Tibial artery (tissue), 4 donors: ENCODE measurements around the gene ESYT2.

ENCODE experiments used
- DNase-seq, 2 donors: peaks; one replicate each; pipeline ENCODE4 v3.0.0-alpha.2; 2019
- H3K27ac ChIP-seq, 2 donors: fragments of 200-600 bp; sonication (generic) in 1 of 2; 1 replicate in 1 of 2; 2 replicates in 1 of 2; pipeline ENCODE4 v1.5.1; 2018 to 2019; ENCODE audit warnings: mild to moderate bottlenecking in 1 of 2
- H3K27me3 ChIP-seq, 2 donors: fragments of 200-600 bp; sonication (generic) in 1 of 2; one replicate each; pipeline versions ENCODE4 v1.5.1 to v1.6.0; 2016 to 2019
- H3K36me3 ChIP-seq, 3 donors: fragments of 200-600 bp; sonication (generic) in 2 of 3; one replicate each; pipeline ENCODE4 v1.5.1; 2016 to 2019; ENCODE audit warnings: mild to moderate bottlenecking in 2 of 3
- H3K4me1 ChIP-seq, 4 donors: fragments of 200-600 bp; sonication (generic) in 2 of 4; 1 replicate in 3 of 4; 2 replicates in 1 of 4; pipeline ENCODE4 v1.5.1; 2016 to 2019
- H3K4me3 ChIP-seq, 2 donors: fragments of 200-600 bp; sonication (generic) in 1 of 2; 1 replicate in 1 of 2; 2 replicates in 1 of 2; pipeline ENCODE4 v1.5.1; 2018 to 2019; ENCODE audit warnings: mild to moderate bottlenecking in 2 of 2
- H3K9me3 ChIP-seq, 3 donors: fragments of 200-600 bp; sonication (generic) in 1 of 3; one replicate each; pipeline ENCODE4 v1.5.1; 2016 to 2019
- intact Hi-C: fragments of 100-400 bp; cut with DNase I; formaldehyde crosslinking; loops from one replicate; pipeline ENCODE4 v1.15.0; 2023; ENCODE audit warnings: low total_unique reads
- TF ChIP-seq, protein P1 (sequence below), 2 experiments: fragments of 200-600 bp in 1 of 2; fragments of 450-650 bp in 1 of 2; IDR thresholded peaks; one replicate each; pipeline ENCODE4 v1.5.1; 2017 to 2019; ENCODE audit warnings: antibody characterized with exemption in 2 of 2, mild to moderate bottlenecking in 1 of 2, moderate library complexity in 1 of 2

Gene ESYT2

GRCh38 chr7:158729646-158730382 lies 99.5 kb downstream of the ESYT2 start:
- intact Hi-C loops = no loop called here
- H3K4me3 ChIP-seq = no peak overlapping the region
- peaks cover 30 to 50% (median 46%) of the 10 kb centered on the region in 3 donors for H3K36me3 ChIP-seq
- no peaks in the 10 kb centered on the region for H3K27me3 ChIP-seq
- no peak overlapping the region for H3K27ac ChIP-seq
- no peak for DNase-seq
- no peaks in the 10 kb centered on the region for H3K9me3 ChIP-seq
- no peaks in the 10 kb centered on the region for H3K4me1 ChIP-seq
- TF ChIP-seq, protein P1, sequence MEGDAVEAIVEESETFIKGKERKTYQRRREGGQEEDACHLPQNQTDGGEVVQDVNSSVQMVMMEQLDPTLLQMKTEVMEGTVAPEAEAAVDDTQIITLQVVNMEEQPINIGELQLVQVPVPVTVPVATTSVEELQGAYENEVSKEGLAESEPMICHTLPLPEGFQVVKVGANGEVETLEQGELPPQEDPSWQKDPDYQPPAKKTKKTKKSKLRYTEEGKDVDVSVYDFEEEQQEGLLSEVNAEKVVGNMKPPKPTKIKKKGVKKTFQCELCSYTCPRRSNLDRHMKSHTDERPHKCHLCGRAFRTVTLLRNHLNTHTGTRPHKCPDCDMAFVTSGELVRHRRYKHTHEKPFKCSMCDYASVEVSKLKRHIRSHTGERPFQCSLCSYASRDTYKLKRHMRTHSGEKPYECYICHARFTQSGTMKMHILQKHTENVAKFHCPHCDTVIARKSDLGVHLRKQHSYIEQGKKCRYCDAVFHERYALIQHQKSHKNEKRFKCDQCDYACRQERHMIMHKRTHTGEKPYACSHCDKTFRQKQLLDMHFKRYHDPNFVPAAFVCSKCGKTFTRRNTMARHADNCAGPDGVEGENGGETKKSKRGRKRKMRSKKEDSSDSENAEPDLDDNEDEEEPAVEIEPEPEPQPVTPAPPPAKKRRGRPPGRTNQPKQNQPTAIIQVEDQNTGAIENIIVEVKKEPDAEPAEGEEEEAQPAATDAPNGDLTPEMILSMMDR (IDR thresholded peaks at IDR 0.05) = no peak

DNA sequence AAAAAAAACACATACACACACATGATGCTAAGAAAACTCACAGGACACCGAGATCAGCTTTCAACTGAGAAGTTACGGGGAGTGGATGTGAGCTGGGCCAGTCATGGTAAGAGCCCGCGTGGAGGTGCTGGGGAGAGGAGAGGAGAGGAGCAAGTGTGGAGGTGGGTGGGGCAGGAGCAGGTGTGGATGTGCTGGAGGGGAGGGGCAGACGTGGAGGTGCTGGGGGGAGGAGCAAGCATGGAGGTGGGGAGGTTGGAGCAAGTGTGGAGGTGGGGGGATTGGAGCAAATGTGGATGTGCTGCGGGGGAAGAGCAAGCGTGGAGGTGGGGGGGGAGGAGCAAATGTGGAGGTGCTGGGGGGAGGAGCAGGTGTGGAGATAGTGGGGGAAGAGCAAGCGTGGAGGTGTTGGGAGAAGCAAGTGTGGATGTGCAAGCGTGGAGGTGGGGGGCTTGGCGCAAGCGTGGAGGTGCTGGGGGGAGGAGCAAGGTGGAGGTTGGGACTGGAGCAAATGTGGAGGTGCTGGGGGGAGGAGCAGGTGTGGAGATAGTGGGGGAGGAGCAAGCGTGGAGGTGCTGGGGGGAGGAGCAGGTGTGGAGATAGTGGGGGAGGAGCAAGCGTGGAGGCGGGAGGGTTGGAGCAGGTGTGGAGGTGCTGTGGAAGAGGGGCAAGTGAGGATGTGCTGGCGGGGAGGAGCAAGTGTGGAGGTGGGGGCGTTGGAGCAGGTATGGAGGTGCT lies 100.2 kb downstream of the ESYT2 start:
- intact Hi-C loops = no loop called here
- H3K36me3 ChIP-seq = peaks cover 23 to 43% (median 39%) of the 10 kb centered on the region in 3 donors
- no peak overlapping the region for H3K4me3 ChIP-seq
- H3K9me3 ChIP-seq = no peaks in the 10 kb centered on the region
- TF ChIP-seq, protein P1 (IDR thresholded peaks at IDR 0.05) = no peak
- no peak for DNase-seq
- H3K4me1 ChIP-seq = no peaks in the 10 kb centered on the region
- no peak overlapping the region for H3K27ac ChIP-seq
- H3K27me3 ChIP-seq = no peaks in the 10 kb centered on the region

DNA sequence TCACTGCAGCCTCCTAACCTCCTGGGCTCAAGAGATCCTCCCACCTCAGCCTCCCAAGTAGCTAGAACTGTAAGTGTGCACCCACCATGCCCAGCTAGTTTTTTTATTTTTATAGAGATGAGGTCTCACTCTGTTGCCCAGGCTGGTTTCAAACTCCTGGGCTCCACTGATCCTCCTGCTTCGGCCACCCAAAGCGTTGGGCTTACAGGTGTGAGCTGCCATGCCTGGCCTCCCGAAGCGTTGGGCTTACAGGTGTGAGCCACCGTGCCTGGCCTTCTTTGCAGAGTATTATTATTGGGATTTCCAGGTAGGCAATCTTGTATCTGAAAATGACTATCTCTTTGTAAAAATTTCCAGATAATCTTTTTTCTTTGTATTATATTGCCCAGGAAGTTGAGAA lies 101.6 kb downstream of the ESYT2 start:
- Histone ChIP-seq H3K36me3 (peaks cover 9 to 31% (median 25%) of the 10 kb centered on the region in 3 donors), H3K27ac (no peak overlapping the region), H3K4me1 (no peaks in the 10 kb centered on the region), H3K27me3 (no peaks in the 10 kb centered on the region), H3K4me3 (no peak overlapping the region), H3K9me3 (no peaks in the 10 kb centered on the region)
- no peak for DNase-seq
- intact Hi-C loops = no loop called here
- TF ChIP-seq, protein P1 (IDR thresholded peaks at IDR 0.05) = no peak

DNA sequence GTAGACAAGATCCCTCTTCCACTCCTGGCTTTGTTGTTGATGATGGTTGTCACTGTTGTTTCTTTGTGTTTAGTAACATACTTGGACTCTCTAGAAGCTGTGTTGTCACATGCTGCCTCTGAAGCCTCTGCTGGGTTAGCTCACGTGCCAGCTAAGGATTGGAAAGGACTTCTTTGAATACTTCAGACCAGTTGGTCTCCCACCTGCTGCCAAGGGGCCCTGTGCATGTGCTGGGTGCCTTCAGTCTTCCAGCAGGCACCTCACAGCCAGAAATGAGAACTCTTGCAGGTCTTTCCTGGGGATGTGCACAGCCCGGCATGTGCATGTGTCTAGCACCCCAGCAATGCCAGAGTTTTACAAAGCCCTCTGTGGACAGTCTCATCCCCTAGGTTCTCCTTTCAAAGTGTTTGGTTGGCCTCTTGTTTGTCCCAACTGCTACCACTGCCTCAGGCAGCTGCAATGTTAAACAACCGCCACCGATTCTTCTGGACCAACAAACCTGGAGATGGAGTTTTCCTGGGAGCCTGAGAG lies 103.0 kb downstream of the ESYT2 start:
- Histone ChIP-seq H3K27me3 (no peaks in the 10 kb centered on the region), H3K36me3 (peaks cover 6 to 19% (median 14%) of the 10 kb centered on the region in 3 donors), H3K4me1 (no peaks in the 10 kb centered on the region), H3K4me3 (no peak overlapping the region), H3K27ac (no peak overlapping the region), H3K9me3 (no peaks in the 10 kb centered on the region)
- DNase-seq = no peak
- TF ChIP-seq, protein P1 (IDR thresholded peaks at IDR 0.05) = no peak
- intact Hi-C loops = no loop called here

DNA sequence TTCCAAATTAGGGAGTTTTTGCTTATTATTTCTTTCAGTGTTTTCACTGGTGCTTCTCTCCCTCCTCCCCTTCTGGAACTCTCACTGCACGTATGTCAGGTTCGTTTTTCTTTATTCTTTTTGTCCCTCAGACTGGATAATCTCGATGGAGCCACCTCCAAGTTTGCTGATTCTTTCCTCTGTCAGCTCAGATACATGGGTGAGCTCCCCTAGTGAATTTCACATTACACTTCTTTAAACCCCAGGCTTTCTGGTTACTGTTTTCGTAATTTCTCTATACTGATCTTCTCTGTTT lies 103.9 kb downstream of the ESYT2 start:
- no peak for DNase-seq
- no peaks in the 10 kb centered on the region for H3K9me3 ChIP-seq
- H3K4me3 ChIP-seq = no peak overlapping the region
- H3K27ac ChIP-seq = no peak overlapping the region
- no peaks in the 10 kb centered on the region for H3K27me3 ChIP-seq
- intact Hi-C loops = no loop called here
- peaks cover 0 to 11% (median 10%) of the 10 kb centered on the region in 3 donors for H3K36me3 ChIP-seq
- no peaks in the 10 kb centered on the region for H3K4me1 ChIP-seq
- TF ChIP-seq, protein P1 (IDR thresholded peaks at IDR 0.05) = no peak
